ENCODE measurements around the gene PKNOX2. TPM values are rescaled to one million over a fixed set of nuclear protein-coding genes. Genes with fewer than 3 reads are reported as not detected.
A peak's percentile ranks its signal among the peaks of the same experiment; 100 is the strongest.

Gene PKNOX2
- total RNA-seq, 4 donors from 2014 or later: 1.5 to 8.2 (median 3.6) TPM

- DNase-seq (ENCODE audit: low spot score in 2 of 2): peak in 1 of 2 donors; percentile 9
- no peaks in the 10 kb centered on the region for H3K36me3 ChIP-seq
- no peaks in the 10 kb centered on the region for H3K9me3 ChIP-seq
- no peak overlapping the region for H3K27ac ChIP-seq
- 62% methylated on average over 7 of the region's 7 CpGs for WGBS
- H3K27me3 ChIP-seq: no peaks in the 10 kb centered on the region
- H3K4me3 ChIP-seq: no peak overlapping the region
- H3K4me1 ChIP-seq: no peaks in the 10 kb centered on the region
- TF ChIP-seq POLR2AphosphoS5 (IDR thresholded peaks at IDR 0.05): no peak
- no peak for TF ChIP-seq CTCF (IDR thresholded peaks at IDR 0.05)
- TF ChIP-seq EP300 (IDR thresholded peaks at IDR 0.05): no peak
- TF ChIP-seq POLR2A (IDR thresholded peaks at IDR 0.05): no peak
Observed at GRCh38 chr11:125304136-125304535, 139.6 kb downstream of the PKNOX2 start.

- Histone ChIP-seq H3K36me3 (no peaks in the 10 kb centered on the region), H3K27ac (no peak overlapping the region), H3K4me1 (no peaks in the 10 kb centered on the region), H3K9me3 (no peaks in the 10 kb centered on the region), H3K27me3 (no peaks in the 10 kb centered on the region), H3K4me3 (no peak overlapping the region)
- WGBS: 83% methylated on average over 9 of the region's 9 CpGs
- TF ChIP-seq CTCF (IDR thresholded peaks at IDR 0.05) (no peak), POLR2AphosphoS5 (IDR thresholded peaks at IDR 0.05) (no peak), EP300 (IDR thresholded peaks at IDR 0.05) (no peak), POLR2A (IDR thresholded peaks at IDR 0.05) (no peak)
- DNase-seq (ENCODE audit: low spot score in 2 of 2): no peak
Observed at GRCh38 chr11:125304876-125305275, 140.3 kb downstream of the PKNOX2 start.

GRCh38 chr11:125305345-125305744 is 140.8 kb downstream of the PKNOX2 start:
- Histone ChIP-seq H3K9me3 (no peaks in the 10 kb centered on the region), H3K4me3 (no peak overlapping the region), H3K4me1 (no peaks in the 10 kb centered on the region), H3K36me3 (no peaks in the 10 kb centered on the region), H3K27me3 (no peaks in the 10 kb centered on the region), H3K27ac (no peak overlapping the region)
- 77% methylated on average over 7 of the region's 7 CpGs for WGBS
- no peak for TF ChIP-seq POLR2A (IDR thresholded peaks at IDR 0.05)
- TF ChIP-seq EP300 (IDR thresholded peaks at IDR 0.05): no peak
- no peak for TF ChIP-seq CTCF (IDR thresholded peaks at IDR 0.05)
- DNase-seq (ENCODE audit: low spot score in 2 of 2): peak in 1 of 2 donors; percentile 24

GRCh38 chr11:125306476-125306875 is 141.9 kb downstream of the PKNOX2 start:
- no peaks in the 10 kb centered on the region for H3K9me3 ChIP-seq
- no peak overlapping the region for H3K4me3 ChIP-seq
- no peaks in the 10 kb centered on the region for H3K36me3 ChIP-seq
- 91% methylated on average over 7 of the region's 7 CpGs for WGBS
- H3K27me3 ChIP-seq: no peaks in the 10 kb centered on the region
- no peaks in the 10 kb centered on the region for H3K4me1 ChIP-seq
- TF ChIP-seq POLR2A (IDR thresholded peaks at IDR 0.05) (no peak), EP300 (IDR thresholded peaks at IDR 0.05) (no peak), CTCF (IDR thresholded peaks at IDR 0.05) (no peak), POLR2AphosphoS5 (IDR thresholded peaks at IDR 0.05) (no peak)
- DNase-seq (ENCODE audit: low spot score in 2 of 2): peak in 1 of 2 donors; percentile 32
- no peak overlapping the region for H3K27ac ChIP-seq

GRCh38 chr11:125308246-125308645 is 143.7 kb downstream of the PKNOX2 start:
- no peak overlapping the region for H3K27ac ChIP-seq
- no peaks in the 10 kb centered on the region for H3K36me3 ChIP-seq
- no peaks in the 10 kb centered on the region for H3K4me1 ChIP-seq
- no peaks in the 10 kb centered on the region for H3K9me3 ChIP-seq
- H3K4me3 ChIP-seq: no peak overlapping the region
- DNase-seq (ENCODE audit: low spot score in 2 of 2): no peak
- TF ChIP-seq EP300 (IDR thresholded peaks at IDR 0.05): no peak
- no peak for TF ChIP-seq CTCF (IDR thresholded peaks at IDR 0.05)
- no peak for TF ChIP-seq POLR2AphosphoS5 (IDR thresholded peaks at IDR 0.05)
- TF ChIP-seq POLR2A (IDR thresholded peaks at IDR 0.05): no peak
- no peaks in the 10 kb centered on the region for H3K27me3 ChIP-seq
- 78% methylated on average over 4 of the region's 5 CpGs for WGBS

Data from suprapubic skin (tissue), 4 donors.